ENCODE data around the gene UPF3A.

Gene UPF3A

DNA sequence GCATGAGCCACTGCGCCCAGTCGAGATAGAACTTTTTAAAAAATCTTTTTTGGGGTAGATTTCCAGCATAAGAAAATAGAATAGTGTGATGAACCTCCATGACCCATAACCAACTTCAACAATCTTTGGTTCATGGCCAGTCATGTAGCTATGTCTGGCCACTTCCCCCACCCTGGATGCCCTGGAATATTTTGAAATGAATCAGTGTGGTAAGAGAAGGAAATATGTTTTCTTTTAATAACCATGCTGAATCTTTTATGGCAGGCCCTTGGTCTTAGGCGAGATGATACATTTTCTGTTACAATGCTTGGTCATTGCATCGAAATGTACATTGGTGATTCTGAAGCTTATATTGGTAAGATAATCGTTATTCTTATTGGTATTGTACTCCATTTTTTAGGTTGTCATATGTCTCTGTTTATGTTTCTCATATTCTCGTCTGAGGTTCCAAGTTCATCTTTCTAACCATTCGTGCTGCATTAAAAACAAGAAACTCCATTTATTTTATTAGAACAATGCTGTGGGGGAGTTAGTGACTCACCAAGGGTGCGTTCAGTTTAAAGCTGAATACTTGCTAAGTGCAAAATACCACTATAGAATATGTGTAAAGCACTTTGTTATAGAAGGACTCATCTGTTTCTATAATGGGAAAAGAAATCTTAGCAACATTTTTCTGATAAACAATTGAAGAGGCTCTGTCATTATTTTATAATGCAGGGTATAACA, 16.4 kb upstream of the UPF3A start:
- DNase-seq = no peak

DNA sequence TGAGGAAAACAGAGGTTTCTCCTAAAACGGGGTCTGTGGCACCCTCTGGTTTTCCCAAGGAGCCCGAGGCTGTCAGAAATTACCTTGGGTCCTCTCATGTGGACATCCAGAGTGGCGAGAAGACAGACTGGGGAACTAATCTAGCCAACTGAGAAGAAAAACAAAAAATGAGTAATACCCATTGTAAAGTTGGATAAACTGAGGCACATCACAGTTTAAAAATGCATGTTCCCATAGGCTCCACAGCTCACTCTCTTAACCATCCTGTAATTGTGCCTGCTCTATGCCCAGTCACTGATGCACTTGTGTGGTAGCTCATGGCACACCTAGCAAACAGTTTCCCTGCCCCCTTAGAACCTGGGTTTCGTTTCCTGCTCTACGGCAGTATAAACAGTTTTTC, 15.2 kb upstream of the UPF3A start:
- no peak for DNase-seq

DNA sequence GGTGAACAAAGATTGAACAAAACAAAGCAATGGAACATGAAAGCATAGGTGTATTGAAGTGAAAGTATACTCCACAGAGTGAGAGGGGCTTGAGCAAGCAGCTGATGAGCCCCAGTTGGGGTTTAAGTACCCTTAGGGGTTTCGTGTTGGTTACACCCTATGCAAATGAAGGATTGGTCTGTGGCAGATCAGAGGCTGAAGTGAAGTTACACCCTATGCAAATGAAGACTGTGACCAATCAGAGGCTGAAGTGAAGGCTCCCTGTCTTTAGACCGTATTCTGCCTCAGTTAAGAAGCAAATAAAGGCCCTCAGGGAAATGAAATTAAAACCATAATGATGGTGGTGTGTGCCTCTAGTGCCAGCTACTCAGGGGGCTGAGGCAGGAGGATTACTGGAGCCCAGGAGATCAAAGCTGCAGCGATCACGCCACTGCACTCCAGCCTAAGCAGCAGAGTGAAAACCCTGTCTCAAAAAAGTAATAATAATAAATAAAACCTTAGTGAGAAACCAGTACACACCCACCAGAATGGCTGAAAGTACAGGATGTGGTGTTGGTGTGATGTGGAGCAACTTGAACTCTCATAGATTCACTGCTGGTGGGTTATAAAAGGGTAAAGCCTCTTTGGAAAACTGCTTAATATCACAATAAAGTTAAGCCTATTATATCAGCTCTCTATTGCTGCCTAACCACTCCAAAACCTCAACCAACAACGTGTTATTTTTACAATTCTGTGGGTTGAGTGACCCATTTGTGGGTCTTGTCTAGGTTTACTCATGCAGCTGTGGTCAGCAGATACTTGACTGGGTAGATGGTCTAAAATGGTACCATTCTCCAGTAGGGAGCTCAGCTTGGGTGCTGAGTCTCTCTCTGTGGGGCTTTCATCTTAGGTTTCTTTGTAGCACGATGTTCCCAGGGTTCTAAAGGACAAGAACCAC, 12.8 kb upstream of the UPF3A start:
- DNase-seq = no peak

DNA sequence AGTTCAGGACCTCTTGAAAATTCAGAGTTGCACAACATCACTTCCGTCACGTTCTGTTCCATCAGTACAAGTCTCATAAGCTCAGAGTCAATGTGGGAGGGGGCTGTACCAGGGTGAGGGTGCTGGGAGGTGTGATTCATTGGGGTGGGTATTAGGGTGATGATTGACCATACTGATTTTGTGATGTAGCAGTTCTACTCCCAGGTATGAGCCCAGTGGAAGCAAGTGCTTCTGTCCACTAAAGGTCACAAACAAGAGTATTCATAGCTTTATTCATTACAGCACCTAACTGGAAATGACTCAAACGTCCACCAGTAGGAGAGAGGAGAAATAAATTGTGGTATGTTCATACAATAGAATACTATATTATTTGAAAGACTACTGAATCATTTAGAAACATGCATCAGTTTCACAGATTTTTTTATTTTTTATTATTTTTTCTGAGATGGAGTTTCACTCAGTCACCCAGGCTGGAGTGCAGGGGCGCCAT, 12.1 kb upstream of the UPF3A start:
- no peak for DNase-seq

DNA sequence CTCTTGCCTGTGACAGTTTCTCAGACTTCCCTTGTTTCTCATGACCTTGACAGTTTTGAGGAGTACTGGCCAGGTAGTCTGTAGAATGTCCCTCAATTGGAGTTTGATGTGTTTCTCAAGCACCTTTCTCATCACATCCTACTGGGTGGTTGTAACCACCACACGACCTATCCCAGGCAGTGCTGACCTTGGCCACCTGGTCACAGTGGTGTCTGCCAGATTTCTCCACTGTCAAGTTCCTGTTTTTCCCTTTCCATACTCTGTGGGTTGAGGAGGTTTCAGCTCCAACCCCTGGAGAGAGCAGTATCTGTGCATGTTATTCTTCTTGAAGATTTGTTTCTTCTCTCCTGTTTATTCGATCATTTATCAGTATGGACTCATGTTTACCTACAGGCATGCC, 8.4 kb upstream of the UPF3A start:
- DNase-seq = no peak

DNA sequence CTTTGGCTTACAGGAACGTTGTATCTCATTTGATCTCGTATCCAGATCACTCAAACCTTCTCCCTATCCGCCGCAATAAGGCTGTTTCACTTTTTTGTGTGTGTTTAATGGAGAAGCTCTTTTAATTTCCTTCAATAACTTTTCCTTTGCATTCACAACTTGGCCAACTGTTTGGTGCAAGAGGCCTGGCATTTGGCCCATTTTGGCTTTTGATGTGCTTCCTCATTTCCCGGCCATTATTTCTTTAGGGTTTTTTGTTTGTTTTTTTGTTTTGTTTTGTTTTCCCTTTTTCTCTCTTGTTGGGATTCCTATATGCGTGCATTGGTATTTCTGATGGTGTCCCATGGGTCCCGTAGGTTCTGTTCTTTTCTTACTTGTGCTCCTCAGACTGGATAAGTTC, 6.1 kb upstream of the UPF3A start:
- DNase-seq = no peak

DNA sequence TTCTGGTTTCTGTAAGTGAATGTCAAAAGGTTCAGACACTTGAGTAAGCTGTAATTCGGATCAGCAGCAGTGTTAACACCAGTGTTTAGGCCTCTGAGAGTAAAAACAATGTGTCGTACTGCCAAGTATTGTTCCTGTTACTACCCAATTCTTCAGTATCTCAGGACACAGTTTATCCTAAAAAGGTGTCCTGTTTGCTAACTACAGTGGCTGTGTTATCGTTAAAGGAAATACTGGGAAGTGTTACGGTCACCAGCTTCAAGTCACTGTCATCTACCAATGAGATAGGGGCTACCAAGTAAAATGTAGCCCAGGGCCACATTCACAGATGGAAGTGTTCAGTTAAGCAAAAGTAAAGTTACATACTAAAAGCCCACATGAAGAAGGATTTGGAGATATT, 2.3 kb upstream of the UPF3A start:
- no peak for DNase-seq

DNA sequence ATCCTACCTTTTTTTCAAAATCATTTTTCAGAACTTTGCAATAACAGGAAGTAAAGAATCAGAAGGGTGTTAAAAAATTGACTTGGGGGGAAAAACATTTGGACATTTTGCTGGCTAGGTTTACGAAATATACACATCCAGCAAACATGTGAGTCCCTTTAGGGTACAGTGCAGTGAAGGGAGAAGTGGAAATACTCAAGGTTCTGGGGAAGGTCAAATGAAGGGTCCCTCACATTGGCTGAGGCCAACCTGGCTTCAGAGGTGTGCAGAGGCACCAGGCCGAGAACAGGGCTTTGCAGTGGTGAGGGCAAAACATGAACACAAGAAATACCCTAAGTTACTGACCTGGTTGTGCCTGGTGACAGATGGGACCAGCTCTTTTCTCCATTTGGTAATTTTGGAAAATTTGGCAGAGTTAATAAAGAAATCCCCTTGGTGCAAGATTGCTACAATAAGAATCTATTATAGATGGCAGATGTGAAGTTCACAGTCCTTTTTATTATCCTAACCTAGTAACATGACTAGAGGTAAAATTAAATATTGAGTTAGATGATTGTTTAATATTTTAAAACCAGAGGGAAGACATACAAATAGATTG, 1.5 kb upstream of the UPF3A start:
- DNase-seq = no peak

DNA sequence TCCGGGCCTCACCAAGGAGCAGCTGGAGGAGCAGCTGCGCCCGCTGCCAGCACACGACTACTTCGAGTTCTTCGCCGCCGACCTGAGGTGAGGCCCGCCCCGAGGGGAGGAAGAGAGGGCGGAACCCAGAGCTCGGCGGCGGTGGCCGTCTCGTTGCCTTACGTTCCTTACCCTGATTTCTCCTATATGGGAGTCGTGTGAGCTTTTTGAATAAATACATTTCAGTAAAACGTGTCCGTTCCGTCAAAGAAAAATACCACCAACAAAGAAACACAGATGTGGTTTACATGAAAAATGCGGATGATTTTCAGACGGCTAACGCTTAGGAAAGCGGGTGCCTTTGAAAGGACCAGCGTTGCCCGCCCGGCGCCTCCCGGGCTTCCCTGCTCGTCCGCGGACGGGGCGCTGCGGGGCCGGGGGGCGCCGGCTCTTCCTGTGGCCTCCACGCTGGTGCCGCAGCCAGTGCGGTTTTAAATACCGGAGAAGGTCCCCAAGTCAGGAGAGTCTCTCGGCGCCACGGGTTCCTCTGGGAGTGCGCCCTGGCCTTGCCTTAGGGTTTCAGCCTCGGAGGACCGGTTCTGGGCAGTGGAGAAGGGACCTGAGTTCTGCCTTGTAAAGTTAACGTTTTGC, 755 bp downstream of the UPF3A start:
- peak; percentile 66 for DNase-seq

DNA sequence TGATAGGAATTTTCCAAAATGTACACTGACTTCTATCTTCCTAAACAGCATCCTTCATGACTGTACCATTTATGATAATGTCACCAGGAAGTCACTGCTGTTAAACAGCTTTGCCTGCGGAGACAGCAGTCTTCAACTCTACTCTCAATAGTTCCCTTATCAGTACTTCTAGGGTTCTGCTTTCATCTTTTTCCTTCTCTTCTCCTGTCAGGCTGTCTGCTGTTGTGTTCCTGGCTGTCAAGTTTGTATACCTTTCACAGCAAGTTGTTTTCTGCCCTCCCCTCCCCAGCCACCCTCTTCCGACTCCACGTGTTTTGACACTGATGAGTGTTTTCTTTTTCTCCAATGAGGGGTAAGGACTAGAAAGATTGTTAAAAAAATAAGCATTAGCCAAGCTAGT, 2.2 kb downstream of the UPF3A start:
- no peak for DNase-seq

DNA sequence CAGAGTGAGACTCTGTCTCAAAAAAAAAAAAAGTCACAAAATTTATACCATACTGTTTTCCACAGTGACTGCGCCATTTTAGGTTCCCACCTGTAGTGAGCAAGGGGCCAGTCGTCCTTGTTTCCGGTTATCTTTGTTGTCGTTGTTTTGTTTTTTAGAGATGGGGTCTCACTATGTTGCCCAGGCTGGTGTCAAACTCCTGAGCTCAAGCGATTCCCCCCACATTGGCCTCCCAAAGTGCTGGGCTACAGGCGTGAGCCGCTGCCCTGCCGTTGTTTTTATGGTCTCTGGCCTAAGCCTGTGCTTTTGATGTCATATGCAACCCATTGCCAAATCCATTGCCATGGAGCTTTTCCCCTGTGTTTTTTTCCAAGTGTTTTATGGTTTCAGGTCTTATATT, 3.3 kb downstream of the UPF3A start:
- DNase-seq = no peak

DNA sequence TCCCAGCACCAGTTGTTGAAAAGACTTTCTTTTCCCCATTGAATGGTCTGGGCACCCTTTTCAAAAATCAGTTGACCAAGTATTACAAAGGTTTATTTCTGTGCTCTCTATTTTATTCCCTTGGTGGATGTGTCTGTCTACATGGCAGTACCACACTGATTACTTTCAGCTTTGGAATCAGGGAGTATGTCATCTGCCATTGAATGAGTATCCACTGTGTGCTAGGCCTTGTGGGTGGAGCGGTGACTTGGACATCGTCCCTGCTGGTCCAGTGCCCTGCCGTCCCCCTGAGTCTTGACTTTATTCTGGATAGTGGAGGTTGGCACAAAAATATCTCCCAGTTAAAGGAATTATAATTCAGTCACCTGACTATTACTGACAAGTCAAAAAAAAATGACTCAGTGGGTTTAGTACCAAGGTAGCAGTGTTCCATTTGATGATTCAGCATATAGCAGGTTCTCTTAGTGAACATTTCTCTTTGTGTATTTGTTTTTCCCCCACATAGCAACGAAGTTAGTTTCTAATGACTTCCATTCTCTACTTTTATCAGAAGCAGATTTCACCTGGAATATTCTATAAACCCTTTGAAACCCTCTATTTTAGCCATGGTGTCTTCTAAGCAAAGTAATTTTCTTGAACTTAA, 3.9 kb downstream of the UPF3A start:
- DNase-seq = no peak

DNA sequence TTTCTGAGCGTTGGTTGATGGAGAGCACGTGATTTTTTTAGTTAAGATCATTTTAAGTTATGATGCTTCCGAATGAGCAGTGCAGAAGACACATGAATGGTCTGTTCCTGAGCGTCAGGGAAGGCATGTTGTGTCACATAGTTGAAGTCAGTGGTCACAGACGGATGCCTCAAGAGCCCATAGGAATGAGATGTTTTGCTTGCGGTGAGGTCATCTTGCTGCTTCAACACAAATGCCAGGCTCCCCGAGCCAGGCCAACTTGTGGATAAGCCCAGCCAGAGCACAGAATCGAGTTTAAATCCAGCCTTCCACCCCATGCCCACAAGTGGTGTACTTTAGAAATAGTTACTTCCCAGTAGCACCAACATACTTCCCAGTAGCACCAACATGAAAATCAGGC, 5.4 kb downstream of the UPF3A start:
- DNase-seq = no peak

DNA sequence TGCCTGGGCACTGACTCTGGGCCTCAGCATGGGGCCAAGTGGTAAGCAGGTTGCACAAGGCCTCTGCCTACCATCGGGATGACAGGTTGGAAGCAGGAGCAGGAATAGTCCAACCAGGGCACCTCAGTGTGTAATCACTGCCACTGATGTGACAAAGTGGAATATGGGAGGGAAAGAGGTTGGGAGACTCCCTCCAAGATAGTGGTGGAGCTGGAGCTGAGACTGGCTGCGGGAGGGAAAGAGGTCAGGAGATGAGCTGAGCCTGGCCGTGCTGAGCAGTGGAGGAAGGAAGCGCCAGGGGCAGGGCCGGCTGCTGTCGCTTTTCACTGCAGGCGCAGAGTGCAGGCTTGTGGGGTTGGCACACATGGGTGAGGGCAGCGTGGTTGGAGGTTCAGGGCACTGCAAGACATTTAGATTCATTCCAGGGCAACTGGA, 6.8 kb downstream of the UPF3A start:
- no peak for DNase-seq

DNA sequence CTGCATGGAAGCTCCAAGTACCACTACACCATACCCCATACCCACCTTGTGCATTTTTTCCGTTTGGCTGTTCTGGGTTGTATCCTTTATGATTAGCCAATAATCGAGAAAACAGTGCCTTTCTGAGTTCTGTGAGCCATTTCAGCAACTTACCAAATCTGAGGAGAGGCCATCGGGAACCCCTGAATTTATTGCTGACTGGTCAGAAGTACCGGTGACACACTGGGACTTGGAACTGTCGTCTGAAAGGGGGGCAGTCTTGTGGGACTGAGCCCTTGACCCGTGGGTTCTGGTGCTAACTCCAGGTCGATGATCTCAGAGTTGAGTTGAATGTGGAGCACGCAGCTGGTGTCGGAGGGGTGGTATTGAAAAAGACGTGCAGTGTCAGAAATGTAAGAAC, 15.0 kb downstream of the UPF3A start:
- DNase-seq = no peak

DNA sequence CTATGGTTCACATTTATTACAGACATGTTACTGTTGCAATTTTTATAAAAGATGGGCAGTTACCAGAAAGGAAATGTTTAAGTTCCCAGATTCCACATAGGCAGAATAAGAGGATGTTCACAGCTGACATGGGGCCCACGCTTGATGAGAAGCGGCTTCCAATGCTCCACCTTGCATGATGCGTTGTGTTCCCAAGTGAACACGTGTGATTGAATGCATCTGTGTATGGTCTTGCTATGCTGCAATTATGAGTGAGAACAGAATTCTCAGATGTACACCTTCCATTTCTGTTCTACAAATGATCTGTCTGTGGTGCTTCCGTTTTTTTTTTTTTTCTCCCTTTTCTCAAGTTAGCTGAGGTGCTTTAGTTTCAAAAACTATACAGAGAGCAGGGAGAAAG, 15.5 kb downstream of the UPF3A start:
- no peak for DNase-seq

DNA sequence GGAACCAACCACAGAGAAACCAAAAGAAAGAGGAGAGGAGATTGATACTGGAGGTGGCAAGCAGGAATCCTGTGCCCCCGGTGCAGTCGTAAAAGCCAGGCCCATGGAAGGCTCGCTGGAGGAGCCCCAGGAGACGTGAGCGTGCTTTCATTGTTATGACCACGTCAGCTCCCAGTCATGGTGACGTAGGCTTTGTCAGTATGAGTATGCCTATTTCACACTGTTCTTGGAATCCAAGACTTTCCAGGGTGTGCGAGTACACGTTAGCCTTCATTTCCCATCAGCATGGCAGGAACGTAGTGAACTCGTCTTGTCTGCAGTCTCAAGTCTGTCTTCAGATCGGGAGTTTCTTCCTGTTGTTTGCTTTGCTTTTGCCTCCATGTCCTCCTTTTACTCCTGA, 17.5 kb downstream of the UPF3A start:
- DNase-seq = no peak

DNA sequence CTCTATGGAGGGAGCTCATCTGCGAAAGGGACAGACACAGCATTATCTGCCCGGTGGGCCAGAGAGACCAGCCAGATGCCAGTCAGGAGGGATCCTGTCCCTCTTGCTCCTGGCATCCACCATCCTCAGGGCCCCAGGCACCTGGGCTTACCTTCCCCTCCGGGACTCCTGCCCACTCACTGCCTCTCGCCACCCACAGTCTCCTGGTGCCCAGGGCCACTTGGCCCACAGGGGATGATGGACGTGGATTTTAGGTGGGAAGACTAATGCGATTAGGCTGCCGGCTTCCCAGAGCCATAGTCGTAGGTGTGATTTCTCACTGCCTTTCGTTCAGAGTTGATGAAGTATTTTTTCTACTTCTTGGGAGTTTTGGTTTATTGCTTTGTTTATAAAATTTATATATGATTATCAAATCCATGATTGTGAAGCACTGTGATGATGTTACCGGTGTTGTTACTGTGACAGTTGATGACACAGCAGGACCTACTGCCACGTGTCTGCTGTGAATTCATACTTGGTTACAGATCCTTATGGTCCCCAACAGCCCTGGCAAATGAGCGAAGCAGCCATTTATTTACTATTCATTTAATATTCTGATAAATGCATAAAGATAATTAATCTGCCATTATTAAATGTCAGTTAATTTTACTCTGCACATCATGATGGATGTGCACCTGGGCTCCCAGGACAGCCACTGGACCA, 18.4 kb downstream of the UPF3A start:
- no peak for DNase-seq

DNA sequence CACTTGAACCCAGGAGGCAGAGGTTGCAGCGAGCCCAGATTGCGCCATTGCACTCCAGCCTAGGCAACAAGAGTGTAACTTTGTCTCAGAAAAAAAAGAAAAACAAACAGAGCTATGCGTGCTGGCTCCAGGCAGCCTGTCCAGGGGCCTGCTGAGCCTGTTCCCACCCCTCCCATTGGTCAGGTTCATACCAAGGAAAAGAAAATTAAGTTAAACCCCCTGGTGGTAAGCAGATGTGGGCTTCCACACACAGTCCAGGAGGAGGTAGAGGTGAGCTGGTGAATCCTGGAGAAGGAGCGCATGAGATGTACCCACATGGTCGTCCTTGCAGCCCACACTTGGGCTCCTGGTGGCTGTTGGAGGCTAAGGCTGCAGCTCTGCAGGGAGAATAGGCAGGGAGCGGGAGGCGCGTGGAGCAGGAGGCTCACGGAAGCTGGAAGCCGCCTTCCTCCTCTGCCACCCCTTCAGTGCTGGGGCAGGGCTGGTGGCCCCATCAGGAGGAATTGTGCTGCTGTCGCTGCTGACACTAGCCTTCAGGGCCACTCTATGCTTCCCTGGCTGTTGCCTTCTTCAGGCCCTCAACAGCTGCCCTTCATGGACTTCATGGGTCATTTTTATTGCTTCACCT, 22.4 kb downstream of the UPF3A start:
- DNase-seq = no peak

DNA sequence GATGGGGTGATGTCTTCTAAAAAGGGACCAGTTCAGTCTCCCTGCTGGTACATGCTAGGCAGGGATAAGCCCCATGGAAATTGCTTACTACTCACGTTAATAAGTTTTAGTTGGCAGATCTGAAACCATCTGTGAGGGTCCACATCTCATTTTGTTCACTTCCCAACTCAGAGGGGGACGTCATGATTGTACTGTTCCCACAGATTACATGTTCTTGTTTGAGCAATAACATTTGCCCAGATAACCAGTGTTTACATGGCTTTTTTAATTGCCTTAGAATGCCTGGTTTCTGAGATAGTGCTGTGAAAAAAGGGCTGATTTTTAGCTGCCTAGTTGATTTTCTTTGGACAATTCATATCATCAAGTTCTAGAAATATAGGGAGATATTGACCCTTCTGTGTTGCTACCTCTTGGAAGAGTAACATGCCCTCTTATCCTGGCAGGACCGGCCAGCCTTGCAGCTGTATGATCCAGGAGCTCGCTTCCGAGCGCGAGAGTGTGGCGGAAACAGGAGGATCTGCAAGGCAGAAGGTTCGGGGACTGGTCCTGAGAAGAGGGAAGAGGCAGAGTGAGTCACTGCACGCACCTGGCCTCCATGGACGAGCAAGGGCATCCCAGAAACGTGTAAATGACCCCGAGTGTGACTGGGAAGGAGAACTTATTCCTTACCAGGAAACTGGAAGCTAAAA, 23.1 kb downstream of the UPF3A start:
- no peak for DNase-seq

DNA sequence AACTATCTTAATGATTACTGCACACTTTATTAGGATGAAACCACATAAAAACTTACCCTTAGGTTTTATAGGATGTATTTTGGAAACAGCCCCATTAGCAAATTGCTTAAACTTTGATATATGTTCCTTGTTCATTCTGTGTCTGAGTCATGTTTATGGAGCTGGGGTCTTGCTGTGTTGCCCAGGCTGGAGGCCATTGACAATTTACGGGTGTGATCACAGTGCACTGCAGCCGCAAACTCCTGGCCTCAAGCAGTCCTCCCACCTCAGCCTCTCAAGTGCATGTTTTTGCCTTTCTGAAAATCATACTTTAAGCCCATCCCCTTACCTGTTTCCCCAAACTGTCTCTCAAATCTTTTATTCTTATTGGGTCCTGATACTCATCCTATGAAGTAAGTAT, 27.7 kb downstream of the UPF3A start:
- DNase-seq = no peak

Data from activated CD4-positive, alpha-beta T cell treated with anti-CD3 and anti-CD28 coated beads, Interleukin-2, amount 50 U/mL, for 1 hour (primary cell).